BJ (cell line): Measurements from ENCODE around the gene TMEM82. TPM values are rescaled to one million over a fixed set of nuclear protein-coding genes. Genes with fewer than 3 reads are reported as not detected.
A peak's percentile ranks its signal among the peaks of the same experiment; 100 is the strongest.

Experiments
- CTCF ChIA-PET: fragments of 350-600 bp; formaldehyde crosslinking; extraction: SDS; loops from one replicate; lab custom pipeline; 2021; ENCODE audit warnings: antibody characterized with exemption, inconsistent platforms; lab: Yijun Ruan, JAX
- POLR2A ChIA-PET: fragments of 300-600 bp; sonication (Branson Sonifier 250); formaldehyde crosslinking; extraction: SDS; loops from one replicate; lab custom pipeline; 2021; ENCODE audit warnings: antibody characterized with exemption; lab: Charles Lee
- DNase-seq: peaks from one replicate; pipeline ENCODE4 v3.0.0-alpha.2; 2011; ENCODE audit warnings: low read depth
- H3K27me3 ChIP-seq: 2 replicates; pipeline ENCODE4 v1.6.0; 2011; ENCODE audit warnings: low read length; ENCODE audit not compliant: control insufficient read depth, insufficient read depth
- H3K36me3 ChIP-seq: 2 replicates; pipeline ENCODE4 v1.5.1; 2011; ENCODE audit warnings: low read length; ENCODE audit not compliant: control insufficient read depth, insufficient read depth
- H3K4me3 ChIP-seq: 2 replicates; pipeline ENCODE4 v1.5.1; 2011; ENCODE audit warnings: low read depth, mild to moderate bottlenecking, control low read depth, low read length
- polyA plus RNA-seq: library from polyadenylated mRNA; depleted of rRNA; stranded (reverse); fragments of >200 nt; gene quantifications from 2 replicates; pipeline ENCODE4 v1.2.3, GENCODE V29; 2011
- TF ChIP-seq, protein P1 (sequence below): IDR thresholded peaks from 2 replicates; pipeline ENCODE4 v1.5.1; 2011; ENCODE audit warnings: low read depth, mild to moderate bottlenecking, control low read depth, inconsistent platforms, low read length, moderate library complexity; ENCODE audit not compliant: insufficient read depth

TMEM82 gene
- polyA plus RNA-seq, 1 experiment, result not detected

DNA sequence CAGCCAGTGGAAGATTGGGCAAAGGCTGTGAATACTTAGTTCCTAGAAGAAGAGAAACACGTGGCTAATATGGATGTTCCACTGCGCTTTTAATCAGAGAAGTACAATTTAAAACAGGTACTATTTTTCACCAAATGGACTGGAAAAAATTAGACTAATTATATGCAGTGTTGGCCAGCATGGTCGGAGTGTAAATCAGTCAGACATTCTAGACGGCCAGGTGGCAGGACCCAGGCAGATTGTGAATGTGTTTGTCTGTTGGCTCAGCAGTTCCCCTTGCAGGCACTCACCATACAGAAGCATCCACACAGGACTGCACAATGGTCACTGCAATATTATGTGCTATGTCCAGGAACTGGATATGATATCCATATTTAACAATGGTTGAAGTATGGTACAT lies 30.1 kb upstream of the TMEM82 start:
- H3K27me3 ChIP-seq, result no peaks in the 10 kb centered on the region
- H3K4me3 ChIP-seq, result no peak overlapping the region
- DNase-seq, result no peak
- TF ChIP-seq, protein P1, sequence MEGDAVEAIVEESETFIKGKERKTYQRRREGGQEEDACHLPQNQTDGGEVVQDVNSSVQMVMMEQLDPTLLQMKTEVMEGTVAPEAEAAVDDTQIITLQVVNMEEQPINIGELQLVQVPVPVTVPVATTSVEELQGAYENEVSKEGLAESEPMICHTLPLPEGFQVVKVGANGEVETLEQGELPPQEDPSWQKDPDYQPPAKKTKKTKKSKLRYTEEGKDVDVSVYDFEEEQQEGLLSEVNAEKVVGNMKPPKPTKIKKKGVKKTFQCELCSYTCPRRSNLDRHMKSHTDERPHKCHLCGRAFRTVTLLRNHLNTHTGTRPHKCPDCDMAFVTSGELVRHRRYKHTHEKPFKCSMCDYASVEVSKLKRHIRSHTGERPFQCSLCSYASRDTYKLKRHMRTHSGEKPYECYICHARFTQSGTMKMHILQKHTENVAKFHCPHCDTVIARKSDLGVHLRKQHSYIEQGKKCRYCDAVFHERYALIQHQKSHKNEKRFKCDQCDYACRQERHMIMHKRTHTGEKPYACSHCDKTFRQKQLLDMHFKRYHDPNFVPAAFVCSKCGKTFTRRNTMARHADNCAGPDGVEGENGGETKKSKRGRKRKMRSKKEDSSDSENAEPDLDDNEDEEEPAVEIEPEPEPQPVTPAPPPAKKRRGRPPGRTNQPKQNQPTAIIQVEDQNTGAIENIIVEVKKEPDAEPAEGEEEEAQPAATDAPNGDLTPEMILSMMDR, result no peak
- ChIA-PET POLR2A (interaction anchor here (0.6 kb wide), 1 partner anchor 8 kb away, joined by 5 read pairs; no protein-coding TSS in a partner anchor), CTCF (interaction anchor here (0.6 kb wide), 1 partner anchor 531 kb away, joined by 3 read pairs; no protein-coding TSS in a partner anchor)
- peaks cover 9% of the 10 kb centered on the region for H3K36me3 ChIP-seq

DNA sequence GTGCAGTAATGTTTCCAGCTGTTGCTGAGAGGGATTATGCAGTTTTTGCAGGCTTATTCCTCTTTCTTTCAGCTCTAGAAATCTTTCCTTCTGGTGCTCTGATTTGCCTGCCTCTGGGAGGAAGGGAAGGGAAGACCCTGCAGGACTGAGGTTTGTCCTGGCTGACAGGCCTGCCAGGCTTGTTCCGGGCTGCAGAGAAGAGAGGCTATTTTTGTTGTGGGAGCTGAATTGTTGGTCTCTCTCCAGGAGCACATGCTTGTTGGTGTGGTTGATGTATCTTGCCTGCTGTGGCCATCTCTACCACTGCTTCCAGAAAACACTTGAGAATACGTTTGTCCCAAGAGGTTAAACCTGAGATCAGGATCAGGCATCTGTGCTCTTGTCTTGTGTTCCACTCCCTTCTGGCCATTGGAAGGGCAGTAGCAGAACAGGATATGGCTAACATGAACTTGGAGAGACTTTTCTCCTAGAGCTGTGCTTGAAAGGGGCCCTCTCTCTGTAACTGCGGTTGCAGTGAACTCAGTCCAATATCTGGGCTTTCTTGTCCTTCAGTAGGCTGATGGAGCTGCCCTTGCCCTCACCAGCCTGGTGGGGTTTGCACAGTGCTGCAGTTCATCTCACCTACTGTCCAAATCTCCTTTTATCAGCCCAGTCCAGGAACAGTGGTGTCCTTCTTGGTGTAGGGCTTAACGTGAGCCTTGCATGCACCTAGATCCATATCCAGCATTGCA lies 27.7 kb upstream of the TMEM82 start:
- ChIA-PET CTCF (interaction anchor here (1.2 to 2.8 kb wide), 3 partner anchors 9 to 94 kb away, joined by 3 to 10 read pairs (median 3); no protein-coding TSS in a partner anchor), POLR2A (interaction anchor here (0.6 kb wide), 1 partner anchor 280 kb away, joined by 4 read pairs; no protein-coding TSS in a partner anchor)
- Histone ChIP-seq H3K36me3 (peaks cover 22% of the 10 kb centered on the region), H3K4me3 (no peak overlapping the region), H3K27me3 (no peaks in the 10 kb centered on the region)
- peak; percentile 15 for DNase-seq
- TF ChIP-seq, protein P1, result no peak

DNA sequence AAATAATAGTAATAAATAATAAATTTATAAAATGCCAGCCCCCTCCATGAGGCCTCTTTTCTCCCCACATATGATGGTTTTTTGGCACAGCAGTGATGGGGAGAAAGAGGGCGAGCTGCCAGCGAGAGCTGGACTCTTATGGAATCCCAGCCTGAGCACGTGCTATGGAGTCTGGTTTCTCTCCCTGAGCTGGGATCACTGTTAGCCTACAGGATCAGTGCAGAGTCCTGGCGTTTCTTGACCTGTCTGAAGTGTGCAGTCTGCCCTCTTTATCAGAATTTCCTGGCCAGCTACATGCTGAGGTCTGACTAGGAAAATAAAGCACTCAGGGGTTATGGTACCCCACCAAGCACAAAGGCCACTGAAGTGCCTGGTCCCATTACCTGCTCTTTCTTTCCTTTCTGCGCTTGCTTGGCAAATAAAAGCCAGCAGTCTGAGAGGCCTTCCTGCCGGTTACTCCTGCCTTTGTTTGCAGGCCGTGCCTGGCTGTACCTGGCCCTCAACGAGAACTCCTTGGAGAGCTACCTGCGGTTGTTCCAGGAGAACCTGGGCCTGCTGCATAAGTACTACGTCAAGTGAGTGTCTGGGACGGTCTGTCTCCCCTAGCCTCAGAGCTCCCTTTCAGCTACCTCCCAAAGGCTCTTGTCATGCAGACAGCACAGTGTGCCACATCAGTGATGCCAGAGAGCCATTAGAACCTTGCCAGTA lies 24.7 kb upstream of the TMEM82 start:
- TF ChIP-seq, protein P1, result no peak
- H3K36me3 ChIP-seq, result peaks cover 33% of the 10 kb centered on the region
- DNase-seq, result no peak
- H3K4me3 ChIP-seq, result no peak overlapping the region
- ChIA-PET POLR2A (no interaction called here), CTCF (interaction anchor here (0.5 kb wide), 1 partner anchor 68 kb away, joined by 3 read pairs; no protein-coding TSS in a partner anchor)
- H3K27me3 ChIP-seq, result no peaks in the 10 kb centered on the region

DNA sequence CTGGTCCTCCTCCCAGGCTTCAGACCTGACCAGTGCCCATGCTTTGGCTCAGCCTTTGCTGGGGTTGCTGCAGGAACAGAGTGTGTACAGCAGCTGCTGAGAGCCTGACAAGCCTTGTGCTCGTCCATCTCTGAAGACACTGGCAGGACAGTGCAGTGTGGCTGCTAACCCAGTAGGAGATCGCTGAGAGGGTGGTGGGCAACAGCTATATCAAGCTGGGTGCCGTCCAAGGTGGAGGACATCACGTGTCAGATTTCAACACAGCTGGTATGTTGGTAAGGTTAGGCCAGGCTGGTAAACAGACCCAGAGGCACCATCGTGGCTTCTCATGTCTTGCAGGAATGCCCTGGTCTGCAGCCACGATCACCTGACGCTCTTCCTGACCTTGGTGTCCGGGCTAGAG lies 24.1 kb upstream of the TMEM82 start:
- no peak for DNase-seq
- Histone ChIP-seq H3K4me3 (no peak overlapping the region), H3K36me3 (peaks cover 36% of the 10 kb centered on the region), H3K27me3 (no peaks in the 10 kb centered on the region)
- TF ChIP-seq, protein P1, result no peak
- ChIA-PET POLR2A (no interaction called here), CTCF (interaction anchor here (0.9 kb wide), 1 partner anchor 38 kb away, joined by 3 read pairs; no protein-coding TSS in a partner anchor)
